ENCODE data around the gene CNPY1. TPM values are rescaled to one million over a fixed set of nuclear protein-coding genes. Genes with fewer than 3 reads are reported as not detected.

CNPY1 gene
- total RNA-seq, 1 experiment from 2014 or later, result not detected

DNA sequence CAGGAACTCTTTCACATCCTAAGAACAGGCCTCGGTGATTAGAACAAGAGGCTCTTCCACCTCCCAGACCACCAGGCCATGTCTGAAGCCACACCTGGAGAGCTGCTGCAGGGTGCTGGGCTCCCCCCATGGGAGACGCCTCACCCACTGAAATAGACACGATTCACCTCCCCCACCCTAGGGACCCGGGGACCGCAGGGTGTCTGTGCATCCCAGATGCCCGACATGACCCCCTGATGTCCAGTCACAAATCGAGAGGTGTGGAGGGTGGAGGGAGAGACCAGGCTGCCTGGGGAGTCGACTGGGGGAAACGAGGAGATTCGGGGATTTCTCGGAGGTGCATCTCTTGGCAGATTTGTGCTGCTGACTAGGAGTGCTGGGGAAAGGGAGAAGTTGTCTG lies 31.0 kb downstream of the CNPY1 start:
- peaks cover 31% of the 10 kb centered on the region for H3K27me3 ChIP-seq (ENCODE audit: control insufficient read depth, insufficient read depth, low read length)
- CTCF ChIA-PET, result no interaction called here

DNA sequence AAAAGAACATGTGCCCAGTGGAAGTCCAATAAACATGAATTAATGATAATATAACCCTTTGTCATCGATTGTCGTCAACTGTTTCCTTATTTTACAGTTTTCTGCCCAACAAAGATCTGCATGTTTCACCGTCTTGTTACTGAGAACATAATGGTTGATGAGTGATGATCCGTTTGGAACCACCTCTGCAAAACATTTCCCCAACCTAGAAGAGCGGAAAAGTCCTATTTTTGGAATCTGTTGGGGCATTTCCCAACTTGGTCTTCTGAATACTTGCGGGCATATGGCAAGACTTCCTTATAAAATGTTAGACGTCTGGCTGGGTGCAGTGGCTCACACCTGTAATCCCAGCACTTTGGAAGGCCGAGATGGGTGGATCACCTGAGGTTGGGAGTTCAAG lies 32.1 kb downstream of the CNPY1 start:
- in situ Hi-C loops (cut with HindIII; ENCODE audit: low pct_unique_long_range_greater_than_20kb, low sequenced_read_pairs) (no loop called here), intact Hi-C loops (cut with micrococcal nuclease; ENCODE audit: unreplicated experiment) (no loop called here)
- TF ChIP-seq, protein P1, sequence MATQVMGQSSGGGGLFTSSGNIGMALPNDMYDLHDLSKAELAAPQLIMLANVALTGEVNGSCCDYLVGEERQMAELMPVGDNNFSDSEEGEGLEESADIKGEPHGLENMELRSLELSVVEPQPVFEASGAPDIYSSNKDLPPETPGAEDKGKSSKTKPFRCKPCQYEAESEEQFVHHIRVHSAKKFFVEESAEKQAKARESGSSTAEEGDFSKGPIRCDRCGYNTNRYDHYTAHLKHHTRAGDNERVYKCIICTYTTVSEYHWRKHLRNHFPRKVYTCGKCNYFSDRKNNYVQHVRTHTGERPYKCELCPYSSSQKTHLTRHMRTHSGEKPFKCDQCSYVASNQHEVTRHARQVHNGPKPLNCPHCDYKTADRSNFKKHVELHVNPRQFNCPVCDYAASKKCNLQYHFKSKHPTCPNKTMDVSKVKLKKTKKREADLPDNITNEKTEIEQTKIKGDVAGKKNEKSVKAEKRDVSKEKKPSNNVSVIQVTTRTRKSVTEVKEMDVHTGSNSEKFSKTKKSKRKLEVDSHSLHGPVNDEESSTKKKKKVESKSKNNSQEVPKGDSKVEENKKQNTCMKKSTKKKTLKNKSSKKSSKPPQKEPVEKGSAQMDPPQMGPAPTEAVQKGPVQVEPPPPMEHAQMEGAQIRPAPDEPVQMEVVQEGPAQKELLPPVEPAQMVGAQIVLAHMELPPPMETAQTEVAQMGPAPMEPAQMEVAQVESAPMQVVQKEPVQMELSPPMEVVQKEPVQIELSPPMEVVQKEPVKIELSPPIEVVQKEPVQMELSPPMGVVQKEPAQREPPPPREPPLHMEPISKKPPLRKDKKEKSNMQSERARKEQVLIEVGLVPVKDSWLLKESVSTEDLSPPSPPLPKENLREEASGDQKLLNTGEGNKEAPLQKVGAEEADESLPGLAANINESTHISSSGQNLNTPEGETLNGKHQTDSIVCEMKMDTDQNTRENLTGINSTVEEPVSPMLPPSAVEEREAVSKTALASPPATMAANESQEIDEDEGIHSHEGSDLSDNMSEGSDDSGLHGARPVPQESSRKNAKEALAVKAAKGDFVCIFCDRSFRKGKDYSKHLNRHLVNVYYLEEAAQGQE (IDR thresholded peaks at IDR 0.05; ENCODE audit: insufficient read depth in 1 of 2, low read depth in 2 of 2, low read length in 1 of 2), result no peak
- TF ChIP-seq, protein P2, sequence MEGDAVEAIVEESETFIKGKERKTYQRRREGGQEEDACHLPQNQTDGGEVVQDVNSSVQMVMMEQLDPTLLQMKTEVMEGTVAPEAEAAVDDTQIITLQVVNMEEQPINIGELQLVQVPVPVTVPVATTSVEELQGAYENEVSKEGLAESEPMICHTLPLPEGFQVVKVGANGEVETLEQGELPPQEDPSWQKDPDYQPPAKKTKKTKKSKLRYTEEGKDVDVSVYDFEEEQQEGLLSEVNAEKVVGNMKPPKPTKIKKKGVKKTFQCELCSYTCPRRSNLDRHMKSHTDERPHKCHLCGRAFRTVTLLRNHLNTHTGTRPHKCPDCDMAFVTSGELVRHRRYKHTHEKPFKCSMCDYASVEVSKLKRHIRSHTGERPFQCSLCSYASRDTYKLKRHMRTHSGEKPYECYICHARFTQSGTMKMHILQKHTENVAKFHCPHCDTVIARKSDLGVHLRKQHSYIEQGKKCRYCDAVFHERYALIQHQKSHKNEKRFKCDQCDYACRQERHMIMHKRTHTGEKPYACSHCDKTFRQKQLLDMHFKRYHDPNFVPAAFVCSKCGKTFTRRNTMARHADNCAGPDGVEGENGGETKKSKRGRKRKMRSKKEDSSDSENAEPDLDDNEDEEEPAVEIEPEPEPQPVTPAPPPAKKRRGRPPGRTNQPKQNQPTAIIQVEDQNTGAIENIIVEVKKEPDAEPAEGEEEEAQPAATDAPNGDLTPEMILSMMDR (IDR thresholded peaks at IDR 0.05), result no peak
- TF ChIP-seq POLR2AphosphoS5 (IDR thresholded peaks at IDR 0.05; ENCODE audit: low read depth, low read length), result no peak
- TF ChIP-seq TCF7L2 (IDR thresholded peaks at IDR 0.05; ENCODE audit: low read depth, low read length), result no peak
- no peak for TF ChIP-seq SIN3A (IDR thresholded peaks at IDR 0.05; ENCODE audit: borderline replicate concordance, insufficient read depth, low read depth, low read length)
- no peak overlapping the region for H3K4me3 ChIP-seq (ENCODE audit: low read depth in 2 of 2, low read length in 2 of 2)
- no peaks in the 10 kb centered on the region for H3K9me3 ChIP-seq (ENCODE audit: control insufficient read depth, insufficient read depth, low read depth, low read length)
- POLR2A ChIA-PET, result no interaction called here
- H3K27me3 ChIP-seq (ENCODE audit: control insufficient read depth, insufficient read depth, low read length), result peaks cover 30% of the 10 kb centered on the region
- DNase-seq (ENCODE audit: low read depth, low spot score) (no peak), ATAC-seq (no peak)
- no TSS peak for BruUV-seq (replicated peaks)
- CTCF ChIA-PET, result no interaction called here
- no peaks in the 10 kb centered on the region for H3K4me1 ChIP-seq (ENCODE audit: control insufficient read depth, insufficient read depth, low read length)
- H3K36me3 ChIP-seq (ENCODE audit: control insufficient read depth, insufficient read depth, low read length), result no peaks in the 10 kb centered on the region
- no peak overlapping the region for H3K27ac ChIP-seq (ENCODE audit: low read length)

More for the DNA sequence above, 31.0 kb downstream of the CNPY1 start:
- intact Hi-C loops (cut with micrococcal nuclease; ENCODE audit: unreplicated experiment) (no loop called here), in situ Hi-C loops (cut with HindIII; ENCODE audit: low pct_unique_long_range_greater_than_20kb, low sequenced_read_pairs) (no loop called here)
- H3K4me3 ChIP-seq (ENCODE audit: low read depth in 2 of 2, low read length in 2 of 2), result no peak overlapping the region
- no peak overlapping the region for H3K27ac ChIP-seq (ENCODE audit: low read length)
- POLR2A ChIA-PET, result no interaction called here
- BruUV-seq (replicated peaks), result no TSS peak
- ATAC-seq, result no peak
- TF ChIP-seq POLR2AphosphoS5 (IDR thresholded peaks at IDR 0.05; ENCODE audit: low read depth, low read length) (no peak), TCF7L2 (IDR thresholded peaks at IDR 0.05; ENCODE audit: low read depth, low read length) (no peak), SIN3A (IDR thresholded peaks at IDR 0.05; ENCODE audit: borderline replicate concordance, insufficient read depth, low read depth, low read length) (no peak)
- TF ChIP-seq, protein P1 (IDR thresholded peaks at IDR 0.05; ENCODE audit: insufficient read depth in 1 of 2, low read depth in 2 of 2, low read length in 1 of 2), result no peak
- TF ChIP-seq, protein P2 (IDR thresholded peaks at IDR 0.05), result no peak
- H3K36me3 ChIP-seq (ENCODE audit: control insufficient read depth, insufficient read depth, low read length), result no peaks in the 10 kb centered on the region
- H3K4me1 ChIP-seq (ENCODE audit: control insufficient read depth, insufficient read depth, low read length), result no peaks in the 10 kb centered on the region
- H3K9me3 ChIP-seq (ENCODE audit: control insufficient read depth, insufficient read depth, low read depth, low read length), result no peaks in the 10 kb centered on the region
- no peak for DNase-seq (ENCODE audit: low read depth, low spot score)

All from Panc1 (cell line).